ENCODE results near the gene TFAP2C.

DNA sequence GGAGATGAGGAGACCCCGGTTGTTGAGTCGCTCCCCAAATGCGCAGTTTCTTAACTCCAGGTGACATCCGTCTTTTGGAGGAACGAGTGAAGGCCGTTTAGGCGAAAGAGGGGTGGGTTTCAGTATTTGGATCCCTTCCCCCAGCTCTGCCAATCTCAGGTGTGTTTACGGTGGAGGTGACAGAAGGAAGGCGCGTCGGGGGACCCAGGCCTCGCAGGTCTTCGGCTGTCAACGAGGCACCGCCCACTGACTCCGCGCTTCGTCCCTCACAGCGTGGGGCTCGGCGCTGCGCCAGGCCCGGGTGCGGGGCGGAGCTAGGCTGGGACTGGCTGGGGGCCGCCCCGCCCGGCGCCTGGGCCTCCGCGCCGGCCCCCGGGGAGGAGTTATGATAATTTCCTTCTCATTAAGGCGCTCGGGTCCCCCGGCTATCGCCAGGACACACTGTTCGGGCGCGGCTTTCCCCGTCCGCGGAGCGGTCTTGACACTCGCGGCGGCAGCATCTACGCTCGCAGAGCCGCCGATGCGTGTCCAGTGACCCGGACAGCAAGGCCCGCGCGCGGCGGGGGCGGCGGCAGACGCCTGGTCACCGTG, at the start of gene TFAP2C:
- TF ChIP-seq RAD21 (IDR thresholded peaks at IDR 0.05; ENCODE audit: insufficient read depth, low read depth, low read length) (no peak), POLR2A (IDR thresholded peaks at IDR 0.05; ENCODE audit: low read depth, low read length) (no peak), YY1 (IDR thresholded peaks at IDR 0.05; ENCODE audit: low read depth, low read length) (no peak)

Data from GM12878 (cell line).